ENCODE measurements around the gene NAV3. TPM values are rescaled to one million over a fixed set of nuclear protein-coding genes. Genes with fewer than 3 reads are reported as not detected.

Gene NAV3
- total and polyA plus RNA-seq, 4 donors = 0.25 to 40.3 (median 3.9) TPM

GRCh38 chr12:78009031-78009430 is 178.3 kb downstream of the NAV3 start:
- 80 to 82% methylated on average over 3 of the region's 3 CpGs for WGBS, 2 donors

GRCh38 chr12:78018171-78018910 is 187.6 kb downstream of the NAV3 start:
- no peaks in the 10 kb centered on the region for H3K36me3 ChIP-seq (ENCODE audit: control insufficient read depth in 1 of 2, insufficient read depth in 2 of 2, low read length in 1 of 2)
- no peak for ATAC-seq (ENCODE audit: low FRiP score)
- no peak overlapping the region for H3K27ac ChIP-seq (ENCODE audit: low read depth in 1 of 2, low read length in 2 of 2)
- intact Hi-C loops (cut with DNase I) = no loop called here
- WGBS, 2 donors = 38 to 44% methylated on average over 4 of the region's 4 CpGs
- no peaks in the 10 kb centered on the region for H3K4me1 ChIP-seq (ENCODE audit: control insufficient read depth in 1 of 2, insufficient read depth in 2 of 2, low read length in 2 of 2)
- no peak for DNase-seq
- no peak overlapping the region for H3K4me3 ChIP-seq (ENCODE audit: low read length in 2 of 2)
- no peaks in the 10 kb centered on the region for H3K27me3 ChIP-seq (ENCODE audit: control insufficient read depth in 1 of 2, insufficient read depth in 2 of 2, low read length in 1 of 2)
- H3K9me3 ChIP-seq (ENCODE audit: control insufficient read depth, low read length) = no peaks in the 10 kb centered on the region

More at GRCh38 chr12:78009031-78009430, 178.3 kb downstream of the NAV3 start:
- DNase-seq (no peak), ATAC-seq (ENCODE audit: low FRiP score) (no peak)
- no peaks in the 10 kb centered on the region for H3K27me3 ChIP-seq (ENCODE audit: control insufficient read depth in 1 of 2, insufficient read depth in 2 of 2, low read length in 1 of 2)
- H3K9me3 ChIP-seq (ENCODE audit: control insufficient read depth, low read length) = peaks cover 2% of the 10 kb centered on the region
- H3K4me3 ChIP-seq (ENCODE audit: low read length in 2 of 2) = no peak overlapping the region
- no peaks in the 10 kb centered on the region for H3K36me3 ChIP-seq (ENCODE audit: control insufficient read depth in 1 of 2, insufficient read depth in 2 of 2, low read length in 1 of 2)
- intact Hi-C loops (cut with DNase I) = no loop called here
- no peak overlapping the region for H3K27ac ChIP-seq (ENCODE audit: low read depth in 1 of 2, low read length in 2 of 2)
- no peaks in the 10 kb centered on the region for H3K4me1 ChIP-seq (ENCODE audit: control insufficient read depth in 1 of 2, insufficient read depth in 2 of 2, low read length in 2 of 2)

DNA sequence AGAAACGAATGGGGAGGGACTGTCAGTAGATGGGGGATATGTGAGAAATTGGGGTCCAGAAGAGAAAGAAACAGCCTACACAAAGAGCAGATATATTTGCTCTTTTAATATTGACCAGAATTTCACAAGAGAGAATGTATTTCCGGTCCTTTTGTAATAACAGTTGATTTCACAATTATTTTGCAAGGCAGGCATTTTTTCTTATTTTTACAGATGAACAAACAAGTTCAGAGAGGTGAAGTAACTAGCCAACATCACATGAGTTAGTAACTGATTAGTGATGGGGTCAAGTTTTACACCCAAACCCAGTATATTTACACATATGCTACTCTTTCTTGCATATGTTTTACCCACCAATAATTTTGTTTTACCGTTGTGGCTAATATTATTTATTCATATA is 188.2 kb downstream of the NAV3 start:
- WGBS, 2 donors = 73 to 77% methylated on average over 3 of the region's 3 CpGs
- intact Hi-C loops (cut with DNase I) = no loop called here
- Histone ChIP-seq H3K9me3 (ENCODE audit: control insufficient read depth, low read length) (no peaks in the 10 kb centered on the region), H3K27ac (ENCODE audit: low read depth in 1 of 2, low read length in 2 of 2) (no peak overlapping the region), H3K36me3 (ENCODE audit: control insufficient read depth in 1 of 2, insufficient read depth in 2 of 2, low read length in 1 of 2) (no peaks in the 10 kb centered on the region), H3K4me1 (ENCODE audit: control insufficient read depth in 1 of 2, insufficient read depth in 2 of 2, low read length in 2 of 2) (no peaks in the 10 kb centered on the region), H3K27me3 (ENCODE audit: control insufficient read depth in 1 of 2, insufficient read depth in 2 of 2, low read length in 1 of 2) (no peaks in the 10 kb centered on the region), H3K4me3 (ENCODE audit: low read length in 2 of 2) (no peak overlapping the region)
- DNase-seq (no peak), ATAC-seq (ENCODE audit: low FRiP score) (no peak)

GRCh38 chr12:78028426-78028825 is 197.7 kb downstream of the NAV3 start:
- Histone ChIP-seq H3K36me3 (ENCODE audit: control insufficient read depth in 1 of 2, insufficient read depth in 2 of 2, low read length in 1 of 2) (no peaks in the 10 kb centered on the region), H3K4me1 (ENCODE audit: control insufficient read depth in 1 of 2, insufficient read depth in 2 of 2, low read length in 2 of 2) (no peaks in the 10 kb centered on the region), H3K4me3 (ENCODE audit: low read length in 2 of 2) (no peak overlapping the region), H3K27me3 (ENCODE audit: control insufficient read depth in 1 of 2, insufficient read depth in 2 of 2, low read length in 1 of 2) (no peaks in the 10 kb centered on the region), H3K9me3 (ENCODE audit: control insufficient read depth, low read length) (no peaks in the 10 kb centered on the region), H3K27ac (ENCODE audit: low read depth in 1 of 2, low read length in 2 of 2) (no peak overlapping the region)
- WGBS, 2 donors = 45 to 66% methylated on average over 1 of the region's 1 CpG
- DNase-seq = no peak
- intact Hi-C loops (cut with DNase I) = no loop called here
- no peak for ATAC-seq (ENCODE audit: low FRiP score)

- Histone ChIP-seq H3K27me3 (ENCODE audit: control insufficient read depth in 1 of 2, insufficient read depth in 2 of 2, low read length in 1 of 2) (no peaks in the 10 kb centered on the region), H3K27ac (ENCODE audit: low read depth in 1 of 2, low read length in 2 of 2) (no peak overlapping the region), H3K9me3 (ENCODE audit: control insufficient read depth, low read length) (no peaks in the 10 kb centered on the region), H3K4me3 (ENCODE audit: low read length in 2 of 2) (no peak overlapping the region), H3K4me1 (ENCODE audit: control insufficient read depth in 1 of 2, insufficient read depth in 2 of 2, low read length in 2 of 2) (peaks cover 0 to 2% of the 10 kb centered on the region in 2 donors), H3K36me3 (ENCODE audit: control insufficient read depth in 1 of 2, insufficient read depth in 2 of 2, low read length in 1 of 2) (no peaks in the 10 kb centered on the region)
- ATAC-seq (ENCODE audit: low FRiP score) (peak; percentile 78), DNase-seq (no peak)
- WGBS, 2 donors = 40 to 55% methylated on average over 4 of the region's 4 CpGs
- intact Hi-C loops (cut with DNase I) = no loop called here
Observed at GRCh38 chr12:78034025-78034424, 203.3 kb downstream of the NAV3 start.

- WGBS, 2 donors = 23 to 24% methylated on average over 14 of the region's 14 CpGs
- ATAC-seq (ENCODE audit: low FRiP score) = peak; percentile 43
- H3K9me3 ChIP-seq (ENCODE audit: control insufficient read depth, low read length) = no peaks in the 10 kb centered on the region
- DNase-seq = no peak
- no peaks in the 10 kb centered on the region for H3K27me3 ChIP-seq (ENCODE audit: control insufficient read depth in 1 of 2, insufficient read depth in 2 of 2, low read length in 1 of 2)
- intact Hi-C loops (cut with DNase I) = no loop called here
- H3K4me1 ChIP-seq (ENCODE audit: control insufficient read depth in 1 of 2, insufficient read depth in 2 of 2, low read length in 2 of 2) = peaks cover 0 to 2% of the 10 kb centered on the region in 2 donors
- H3K36me3 ChIP-seq (ENCODE audit: control insufficient read depth in 1 of 2, insufficient read depth in 2 of 2, low read length in 1 of 2) = no peaks in the 10 kb centered on the region
- H3K4me3 ChIP-seq (ENCODE audit: low read length in 2 of 2) = no peak overlapping the region
- no peak overlapping the region for H3K27ac ChIP-seq (ENCODE audit: low read depth in 1 of 2, low read length in 2 of 2)
Observed at GRCh38 chr12:78035901-78036606, 205.4 kb downstream of the NAV3 start.

DNA sequence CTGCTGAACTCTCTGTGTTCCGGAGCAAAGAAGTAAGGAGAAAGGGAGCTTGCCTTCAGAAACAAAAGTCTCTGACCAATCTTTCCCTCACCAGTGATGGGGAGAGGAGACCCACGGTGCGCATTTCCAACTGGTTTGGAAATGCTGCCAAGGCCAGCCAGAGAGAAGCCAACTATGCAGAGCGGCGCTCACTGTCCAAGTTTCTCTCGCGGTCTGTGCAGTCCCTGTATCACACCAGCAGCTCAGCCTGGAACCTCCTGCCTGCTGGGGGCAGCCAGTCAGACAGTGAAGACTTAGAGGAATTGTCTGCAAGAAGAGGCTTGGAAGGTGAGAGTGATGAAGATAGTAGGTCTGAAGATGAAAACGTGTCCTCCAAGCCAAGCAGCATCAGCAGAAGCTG is 206.2 kb downstream of the NAV3 start:
- Histone ChIP-seq H3K9me3 (ENCODE audit: control insufficient read depth, low read length) (no peaks in the 10 kb centered on the region), H3K36me3 (ENCODE audit: control insufficient read depth in 1 of 2, insufficient read depth in 2 of 2, low read length in 1 of 2) (no peaks in the 10 kb centered on the region), H3K27ac (ENCODE audit: low read depth in 1 of 2, low read length in 2 of 2) (no peak overlapping the region), H3K27me3 (ENCODE audit: control insufficient read depth in 1 of 2, insufficient read depth in 2 of 2, low read length in 1 of 2) (no peaks in the 10 kb centered on the region), H3K4me3 (ENCODE audit: low read length in 2 of 2) (no peak overlapping the region), H3K4me1 (ENCODE audit: control insufficient read depth in 1 of 2, insufficient read depth in 2 of 2, low read length in 2 of 2) (peaks cover 0 to 2% of the 10 kb centered on the region in 2 donors)
- ATAC-seq (ENCODE audit: low FRiP score) (peak; percentile 16), DNase-seq (no peak)
- intact Hi-C loops (cut with DNase I) = no loop called here
- WGBS, 2 donors = 90 to 91% methylated on average over 8 of the region's 8 CpGs

DNA sequence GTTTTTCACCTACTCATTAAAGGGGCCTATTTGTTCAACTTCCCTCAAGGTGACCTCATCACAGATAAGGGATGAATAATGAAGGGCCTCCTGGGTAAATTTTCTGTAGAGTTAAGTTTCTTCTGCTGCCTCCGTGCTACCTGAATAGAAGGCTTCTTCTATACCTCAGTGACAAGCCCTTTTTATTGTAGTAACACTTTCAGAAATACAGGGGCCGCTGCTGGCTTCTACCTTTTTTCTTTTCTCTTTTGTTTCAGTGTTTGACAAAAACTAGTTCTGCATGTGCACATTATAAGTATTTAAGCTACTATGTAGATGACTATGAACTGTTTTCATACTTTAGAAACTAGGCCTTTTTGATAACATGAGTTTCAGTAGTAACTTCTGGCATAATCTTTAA is 207.0 kb downstream of the NAV3 start:
- no peak overlapping the region for H3K4me3 ChIP-seq (ENCODE audit: low read length in 2 of 2)
- WGBS, 2 donors = 83% methylated on average over 2 of the region's 2 CpGs
- H3K27me3 ChIP-seq (ENCODE audit: control insufficient read depth in 1 of 2, insufficient read depth in 2 of 2, low read length in 1 of 2) = no peaks in the 10 kb centered on the region
- H3K4me1 ChIP-seq (ENCODE audit: control insufficient read depth in 1 of 2, insufficient read depth in 2 of 2, low read length in 2 of 2) = peaks cover 0 to 2% of the 10 kb centered on the region in 2 donors
- ATAC-seq (ENCODE audit: low FRiP score) (no peak), DNase-seq (no peak)
- H3K9me3 ChIP-seq (ENCODE audit: control insufficient read depth, low read length) = no peaks in the 10 kb centered on the region
- intact Hi-C loops (cut with DNase I) = no loop called here
- H3K27ac ChIP-seq (ENCODE audit: low read depth in 1 of 2, low read length in 2 of 2) = no peak overlapping the region
- no peaks in the 10 kb centered on the region for H3K36me3 ChIP-seq (ENCODE audit: control insufficient read depth in 1 of 2, insufficient read depth in 2 of 2, low read length in 1 of 2)

- intact Hi-C loops (cut with DNase I) = no loop called here
- no peak for ATAC-seq (ENCODE audit: low FRiP score)
- Histone ChIP-seq H3K4me1 (ENCODE audit: control insufficient read depth in 1 of 2, insufficient read depth in 2 of 2, low read length in 2 of 2) (peaks cover 0 to 2% of the 10 kb centered on the region in 2 donors), H3K27ac (ENCODE audit: low read depth in 1 of 2, low read length in 2 of 2) (no peak overlapping the region), H3K27me3 (ENCODE audit: control insufficient read depth in 1 of 2, insufficient read depth in 2 of 2, low read length in 1 of 2) (no peaks in the 10 kb centered on the region), H3K36me3 (ENCODE audit: control insufficient read depth in 1 of 2, insufficient read depth in 2 of 2, low read length in 1 of 2) (no peaks in the 10 kb centered on the region), H3K4me3 (ENCODE audit: low read length in 2 of 2) (no peak overlapping the region), H3K9me3 (ENCODE audit: control insufficient read depth, low read length) (no peaks in the 10 kb centered on the region)
- DNase-seq = no peak
- 79 to 85% methylated on average over 1 of the region's 1 CpG for WGBS, 2 donors
Observed at GRCh38 chr12:78038541-78038940, 207.8 kb downstream of the NAV3 start.

Measured in aorta (tissue), 5 donors.